Keratinocyte (primary cell): ENCODE data around the gene PLEK. TPM values are rescaled to one million over a fixed set of nuclear protein-coding genes. Genes with fewer than 3 reads are reported as not detected.
"Not testable (repeated sequence)": the region's sequence is repeated elsewhere in the genome, so short reads cannot be mapped to it uniquely, and the experiment has no call there.

Experiments used
- DNase-seq: peaks from one replicate; pipeline ENCODE4 v3.0.0-alpha.2; 2011; ENCODE audit warnings: low read depth, missing footprints, low spot score
- FAIRE-seq: peaks from 2 replicates; lab custom pipeline; 2011; peaks lifted over from hg19 to GRCh38; lab: Jason Lieb, UNC
- H2AFZ ChIP-seq: 2 replicates; pipeline ENCODE4 v1.6.0; 2012; ENCODE audit warnings: low read length, control low read depth, inconsistent platforms; ENCODE audit not compliant: control insufficient read depth
- H3K27ac ChIP-seq: 2 replicates; pipeline ENCODE4 v1.5.1; 2011; ENCODE audit warnings: low read length; ENCODE audit not compliant: control insufficient read depth, insufficient read depth
- H3K27me3 ChIP-seq: 3 replicates; pipeline ENCODE4 v1.6.0; 2011; ENCODE audit warnings: low read length; ENCODE audit not compliant: control insufficient read depth, insufficient read depth; ENCODE audit errors: extremely low read depth
- H3K36me3 ChIP-seq, 2 experiments: 2 replicates in 1 of 2; 3 replicates in 1 of 2; pipeline ENCODE4 v1.5.1; 2011; ENCODE audit warnings: low read length in 2 of 2, mild to moderate bottlenecking in 1 of 2; ENCODE audit not compliant: control insufficient read depth in 2 of 2, insufficient read depth in 2 of 2; ENCODE audit errors: extremely low read depth in 1 of 2
- H3K4me1 ChIP-seq: 3 replicates; pipeline ENCODE4 v1.5.1; 2011; ENCODE audit warnings: low read length; ENCODE audit not compliant: control insufficient read depth, insufficient read depth; ENCODE audit errors: extremely low read depth
- H3K4me2 ChIP-seq: 3 replicates; pipeline ENCODE4 v1.6.0; 2011; ENCODE audit warnings: low read depth, low read length; ENCODE audit not compliant: control insufficient read depth, insufficient read depth; ENCODE audit errors: extremely low read depth
- H3K4me3 ChIP-seq, 3 experiments: fragments of 200-600 bp in 1 of 3; sonication (generic) in 1 of 3; 2 replicates in 2 of 3; 3 replicates in 1 of 3; pipeline ENCODE4 v1.5.1; 2011 to 2016; ENCODE audit warnings: low read length in 3 of 3, mild to moderate bottlenecking in 3 of 3, control low read depth in 2 of 3, inconsistent platforms in 1 of 3, low read depth in 1 of 3, mixed read lengths in 1 of 3, mixed run types in 1 of 3, moderate library complexity in 1 of 3; ENCODE audit not compliant: control insufficient read depth in 2 of 3, insufficient read depth in 2 of 3; ENCODE audit errors: extremely low read depth in 1 of 3
- H3K79me2 ChIP-seq: 2 replicates; pipeline ENCODE4 v1.6.0; 2012; ENCODE audit warnings: low read length; ENCODE audit not compliant: control insufficient read depth, insufficient read depth
- H3K9ac ChIP-seq: 3 replicates; pipeline ENCODE4 v1.6.0; 2011; ENCODE audit warnings: low read length; ENCODE audit not compliant: control insufficient read depth, insufficient read depth; ENCODE audit errors: extremely low read depth
- H3K9me1 ChIP-seq: 3 replicates; pipeline ENCODE4 v1.6.0; 2011; ENCODE audit warnings: low read length; ENCODE audit not compliant: control insufficient read depth, insufficient read depth; ENCODE audit errors: extremely low read depth
- H3K9me3 ChIP-seq: 2 replicates; pipeline ENCODE4 v1.5.1; 2012; ENCODE audit warnings: low read depth, low read length; ENCODE audit not compliant: control insufficient read depth
- H4K20me1 ChIP-seq: 3 replicates; pipeline ENCODE4 v1.6.0; 2011; ENCODE audit warnings: low read length; ENCODE audit not compliant: control insufficient read depth, insufficient read depth; ENCODE audit errors: extremely low read depth
- EZH2 ChIP-seq: IDR thresholded peaks from one replicate; pipeline ENCODE4 v1.6.1; 2012; ENCODE audit warnings: inconsistent platforms, mild to moderate bottlenecking, low read length, moderate library complexity
- dilution Hi-C: fragments of 300-500 bp; cut with MboI; formaldehyde crosslinking; loops from one replicate; pipeline ENCODE4 v1.7.0; 2020; ENCODE audit warnings: low sequenced_read_pairs; ENCODE audit not compliant: extremely low pct_ligation_motif_present
- polyA plus RNA-seq, 5 experiments: library from polyadenylated mRNA; depleted of rRNA in 3 of 5; stranded (reverse) in 3 of 5; stranded (forward) in 1 of 5; unstranded in 1 of 5; fragments of >200 nt; gene quantifications; 1 replicate in 1 of 5; 2 replicates in 3 of 5; 3 replicates in 1 of 5; pipeline versions ENCODE4 v1.2.1 to v1.2.3, GENCODE V29; 2011 to 2012; ENCODE audit warnings: missing spikeins in 2 of 5, low read depth in 1 of 5, low replicate concordance in 1 of 5
- TF ChIP-seq, protein P1 (sequence below), 3 experiments: IDR thresholded peaks in 1 of 3; conservative IDR thresholded peaks in 1 of 3; optimal IDR thresholded peaks in 1 of 3; 2 replicates in 2 of 3; 3 replicates in 1 of 3; pipeline versions ENCODE3 to v1.5.1; 2011; ENCODE audit warnings: low read length in 3 of 3, mild to moderate bottlenecking in 3 of 3, moderate library complexity in 2 of 3, control low read depth in 1 of 3, inconsistent platforms in 1 of 3; ENCODE audit not compliant: insufficient read depth in 2 of 3; ENCODE audit errors: extremely low read depth in 1 of 3

Gene PLEK
- polyA plus RNA-seq, 1 donor (not counting 4 experiments of a cell fraction or from before 2014, with no cell fraction given) = 0.04 TPM

DNA sequence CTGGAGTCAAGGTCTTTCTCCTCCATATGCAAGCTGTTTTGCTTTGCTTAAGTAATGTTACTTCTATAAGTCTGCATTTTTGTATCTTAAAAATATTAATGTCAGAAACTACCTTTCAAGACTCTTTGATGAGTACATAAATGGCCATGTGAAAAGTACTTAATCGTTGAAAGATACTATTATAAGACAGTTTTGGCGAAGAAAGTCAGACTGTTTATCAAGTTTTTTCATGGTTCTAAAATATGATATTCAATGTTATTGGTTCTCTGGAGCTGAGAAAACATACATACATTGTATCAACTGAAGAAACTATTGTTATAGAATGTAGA lies 76.9 kb downstream of the PLEK start:
- H3K4me3 ChIP-seq = no peak overlapping the region
- TF ChIP-seq, protein P1, sequence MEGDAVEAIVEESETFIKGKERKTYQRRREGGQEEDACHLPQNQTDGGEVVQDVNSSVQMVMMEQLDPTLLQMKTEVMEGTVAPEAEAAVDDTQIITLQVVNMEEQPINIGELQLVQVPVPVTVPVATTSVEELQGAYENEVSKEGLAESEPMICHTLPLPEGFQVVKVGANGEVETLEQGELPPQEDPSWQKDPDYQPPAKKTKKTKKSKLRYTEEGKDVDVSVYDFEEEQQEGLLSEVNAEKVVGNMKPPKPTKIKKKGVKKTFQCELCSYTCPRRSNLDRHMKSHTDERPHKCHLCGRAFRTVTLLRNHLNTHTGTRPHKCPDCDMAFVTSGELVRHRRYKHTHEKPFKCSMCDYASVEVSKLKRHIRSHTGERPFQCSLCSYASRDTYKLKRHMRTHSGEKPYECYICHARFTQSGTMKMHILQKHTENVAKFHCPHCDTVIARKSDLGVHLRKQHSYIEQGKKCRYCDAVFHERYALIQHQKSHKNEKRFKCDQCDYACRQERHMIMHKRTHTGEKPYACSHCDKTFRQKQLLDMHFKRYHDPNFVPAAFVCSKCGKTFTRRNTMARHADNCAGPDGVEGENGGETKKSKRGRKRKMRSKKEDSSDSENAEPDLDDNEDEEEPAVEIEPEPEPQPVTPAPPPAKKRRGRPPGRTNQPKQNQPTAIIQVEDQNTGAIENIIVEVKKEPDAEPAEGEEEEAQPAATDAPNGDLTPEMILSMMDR (optimal IDR thresholded peaks at IDR 0.05 in 1 of 3, IDR thresholded peaks at IDR 0.05 in 1 of 3, conservative IDR thresholded peaks at IDR 0.05 in 1 of 3; ENCODE audit: extremely low read depth in 1 of 3, insufficient read depth in 2 of 3, low read length in 3 of 3) = no peak
- no peak for TF ChIP-seq EZH2
- H3K27me3 ChIP-seq = no peaks in the 10 kb centered on the region
- dilution Hi-C loops = no loop called here
- H3K36me3 ChIP-seq = no peaks in the 10 kb centered on the region
- H3K9me1 ChIP-seq = no peaks in the 10 kb centered on the region
- H2AFZ ChIP-seq = no peak overlapping the region
- H3K9ac ChIP-seq = no peak overlapping the region
- H3K4me1 ChIP-seq = no peaks in the 10 kb centered on the region
- no peak overlapping the region for H3K4me2 ChIP-seq
- H3K9me3 ChIP-seq = no peaks in the 10 kb centered on the region
- no peaks in the 10 kb centered on the region for H3K79me2 ChIP-seq
- DNase-seq (no peak), FAIRE-seq (no peak)
- no peaks in the 10 kb centered on the region for H4K20me1 ChIP-seq
- H3K27ac ChIP-seq = no peak overlapping the region

DNA sequence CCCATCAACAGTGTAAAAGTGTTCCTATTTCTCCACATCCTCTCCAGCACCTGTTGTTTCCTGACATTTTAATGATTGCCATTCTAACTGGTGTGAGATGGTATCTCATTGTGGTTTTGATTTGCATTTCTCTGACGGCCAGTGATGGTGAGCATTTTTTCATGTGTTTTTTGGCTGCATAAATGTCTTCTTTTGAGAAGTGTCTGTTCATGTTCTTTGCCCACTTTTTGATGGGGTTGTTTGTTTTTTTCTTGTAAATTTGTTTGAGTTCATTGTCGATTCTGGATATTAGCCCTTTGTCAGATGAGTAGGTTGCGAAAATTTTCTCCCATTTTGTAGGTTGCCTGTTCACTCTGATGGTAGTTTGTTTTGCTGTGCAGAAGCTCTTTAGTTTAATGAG lies 81.3 kb downstream of the PLEK start:
- dilution Hi-C loops, H2AFZ ChIP-seq, H3K9me3 ChIP-seq, FAIRE-seq, H3K79me2 ChIP-seq, H3K4me2 ChIP-seq, H4K20me1 ChIP-seq, H3K27ac ChIP-seq, H3K9me1 ChIP-seq, H3K9ac ChIP-seq, DNase-seq, H3K36me3 ChIP-seq, H3K27me3 ChIP-seq, H3K4me1 ChIP-seq, H3K4me3 ChIP-seq: not testable (repeated sequence)

Other genes with a start within 250 kb of the PLEK start
- gene PNO1, start 207.4 kb upstream of the PLEK start, polyA plus RNA-seq = 16.2 to 22.5 TPM (median 18.8 TPM) in 3 replicates
- 10.1 to 28.5 TPM (median 21.6 TPM) in 3 replicates for gene PPP3R1, start 112.8 kb upstream of the PLEK start, polyA plus RNA-seq
- 0.04 TPM in 1 of 3 replicates, not detected in the others for gene CNRIP1, start 45.3 kb upstream of the PLEK start, polyA plus RNA-seq
- 0.85 to 1.9 TPM (median 1.0 TPM) in 3 replicates for gene FBXO48, start 102.0 kb downstream of the PLEK start, polyA plus RNA-seq
- gene APLF, start 102.3 kb downstream of the PLEK start, polyA plus RNA-seq = 1.6 to 3.0 TPM (median 2.3 TPM) in 3 replicates